HEK293T (cell line): ENCODE measurements around the gene SKIC2.

Experiments
- ARNT ChIP-seq: fragments of 450-650 bp; IDR thresholded peaks from 2 replicates; pipeline ENCODE4 v1.6.1; 2017; ENCODE audit warnings: mild to moderate bottlenecking
- BHLHE40 ChIP-seq: fragments of 450-650 bp; IDR thresholded peaks from 2 replicates; pipeline ENCODE4 v1.6.1; 2016; ENCODE audit warnings: mild to moderate bottlenecking, moderate library complexity, borderline replicate concordance
- ELF4 ChIP-seq: fragments of 450-650 bp; IDR thresholded peaks from 2 replicates; pipeline ENCODE4 v1.6.1; 2017; ENCODE audit warnings: antibody characterized with exemption
- FOXA1 ChIP-seq: fragments of 450-650 bp; IDR thresholded peaks from 2 replicates; pipeline ENCODE4 v1.6.1; 2016; ENCODE audit warnings: mild to moderate bottlenecking
- FOXK2 ChIP-seq: fragments of 450-650 bp; IDR thresholded peaks from 2 replicates; pipeline ENCODE4 v1.6.1; 2016; ENCODE audit warnings: mild to moderate bottlenecking
- FOXM1 ChIP-seq: fragments of 450-650 bp; IDR thresholded peaks from 2 replicates; pipeline ENCODE4 v1.6.1; 2017; ENCODE audit warnings: mild to moderate bottlenecking, borderline replicate concordance
- L3MBTL2 ChIP-seq: fragments of 450-650 bp; conservative IDR thresholded peaks from 2 replicates; pipeline ENCODE4 v1.6.1; 2016; ENCODE audit warnings: mild to moderate bottlenecking
- LEF1 ChIP-seq: fragments of 450-650 bp; IDR thresholded peaks from 2 replicates; pipeline ENCODE4 v1.6.1; 2017; ENCODE audit warnings: mild to moderate bottlenecking, borderline replicate concordance
- NFRKB ChIP-seq: fragments of 450-650 bp; IDR thresholded peaks from 2 replicates; pipeline ENCODE4 v1.6.1; 2016; ENCODE audit warnings: mild to moderate bottlenecking, moderate library complexity
- SP1 ChIP-seq: fragments of 450-650 bp; IDR thresholded peaks from 2 replicates; pipeline ENCODE4 v1.6.1; 2017
- SUZ12 ChIP-seq: fragments of 450-650 bp; IDR thresholded peaks from 2 replicates; pipeline ENCODE4 v1.6.1; 2016; ENCODE audit warnings: mild to moderate bottlenecking
- TARDBP ChIP-seq: fragments of 450-650 bp; IDR thresholded peaks from 2 replicates; pipeline ENCODE4 v1.6.1; 2016
- TF ChIP-seq, protein P1 (sequence below): fragments of 450-650 bp; IDR thresholded peaks from 2 replicates; pipeline ENCODE4 v1.6.1; 2016

DNA sequence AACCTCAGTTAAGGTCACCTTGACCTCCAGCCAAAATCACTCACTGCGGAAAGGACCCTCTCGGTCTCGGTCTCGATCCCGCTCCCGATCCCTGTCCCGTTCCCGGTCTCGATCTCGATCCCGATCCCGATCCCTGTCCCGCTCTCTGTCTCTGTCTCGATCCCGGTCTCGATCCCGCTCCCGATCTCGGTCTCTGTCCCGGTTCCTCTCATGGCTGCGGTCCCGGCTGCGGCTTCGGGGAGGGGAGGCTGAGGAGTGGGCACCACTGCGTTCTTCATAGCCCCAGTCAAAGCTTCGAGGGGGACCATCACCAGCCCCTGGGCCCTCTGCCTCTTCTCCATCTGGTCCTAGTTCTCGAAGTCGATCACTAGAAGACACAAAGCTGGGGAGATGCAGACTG, 4.5 kb upstream of the SKIC2 start:
- TF ChIP-seq ELF4 (no peak), NFRKB (no peak), LEF1 (no peak), SP1 (no peak), FOXA1 (no peak), FOXM1 (no peak), SUZ12 (no peak), BHLHE40 (no peak), FOXK2 (no peak), TARDBP (no peak), ARNT (no peak), L3MBTL2 (no peak)
- TF ChIP-seq, protein P1, sequence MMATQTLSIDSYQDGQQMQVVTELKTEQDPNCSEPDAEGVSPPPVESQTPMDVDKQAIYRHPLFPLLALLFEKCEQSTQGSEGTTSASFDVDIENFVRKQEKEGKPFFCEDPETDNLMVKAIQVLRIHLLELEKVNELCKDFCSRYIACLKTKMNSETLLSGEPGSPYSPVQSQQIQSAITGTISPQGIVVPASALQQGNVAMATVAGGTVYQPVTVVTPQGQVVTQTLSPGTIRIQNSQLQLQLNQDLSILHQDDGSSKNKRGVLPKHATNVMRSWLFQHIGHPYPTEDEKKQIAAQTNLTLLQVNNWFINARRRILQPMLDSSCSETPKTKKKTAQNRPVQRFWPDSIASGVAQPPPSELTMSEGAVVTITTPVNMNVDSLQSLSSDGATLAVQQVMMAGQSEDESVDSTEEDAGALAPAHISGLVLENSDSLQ: no peak
